Peyer's patch (tissue), 4 donors: ENCODE data around the gene ZNF25. TPM values are rescaled to one million over a fixed set of nuclear protein-coding genes. Genes with fewer than 3 reads are reported as not detected.
"Not testable (repeated sequence)": the region's sequence is repeated elsewhere in the genome, so short reads cannot be mapped to it uniquely, and the experiment has no call there.

Source experiments
- DNase-seq, 3 donors: peaks; one replicate each; pipeline ENCODE4 v3.0.0-alpha.2; 2017 to 2019
- H3K27ac ChIP-seq, 4 donors: fragments of 200-600 bp; sonication (generic); one replicate each; pipeline ENCODE4 v1.5.1; 2016 to 2019
- H3K27me3 ChIP-seq, 2 donors: fragments of 200-600 bp; sonication (generic); one replicate each; pipeline ENCODE4 v1.5.1; 2019
- H3K36me3 ChIP-seq, 3 donors: fragments of 200-600 bp; sonication (generic); one replicate each; pipeline ENCODE4 v1.5.1; 2016 to 2019
- H3K4me1 ChIP-seq, 4 donors: fragments of 200-600 bp; sonication (generic); one replicate each; pipeline ENCODE4 v1.5.1; 2016 to 2019
- H3K4me3 ChIP-seq, 4 donors: fragments of 200-600 bp; sonication (generic); 1 replicate in 3 of 4; 2 replicates in 1 of 4; pipeline ENCODE4 v1.5.1; 2016 to 2019; ENCODE audit warnings: mild to moderate bottlenecking in 1 of 4
- H3K9me3 ChIP-seq, 4 donors: fragments of 200-600 bp; sonication (generic); one replicate each; pipeline ENCODE4 v1.5.1; 2016 to 2019; ENCODE audit warnings: mild to moderate bottlenecking in 1 of 4
- POLR2A ChIP-seq, 2 donors: fragments of 450-650 bp; IDR thresholded peaks; one replicate each; pipeline ENCODE4 v1.5.1; 2017; ENCODE audit warnings: antibody characterized with exemption in 2 of 2, mild to moderate bottlenecking in 2 of 2, moderate library complexity in 2 of 2
- small RNA-seq, 2 donors: library from RNA; depleted of rRNA; stranded (forward); fragments of <200 nt; gene quantifications; one replicate each; pipeline ENCODE3, GENCODE V24; 2016
- total RNA-seq, 4 donors: library from RNA; depleted of rRNA; stranded (reverse); fragments of >200 nt; gene quantifications; one replicate each; pipeline ENCODE4 v1.1.0, GENCODE V29; 2016
- TF ChIP-seq, protein P1 (sequence below), 6 experiments: fragments of 450-650 bp in 4 of 6; fragments of 200-600 bp in 2 of 6; sonication (generic) in 1 of 6; IDR thresholded peaks; one replicate each; pipeline ENCODE4 v1.5.1; 2017 to 2019; ENCODE audit warnings: antibody characterized with exemption in 6 of 6, mild to moderate bottlenecking in 3 of 6, moderate library complexity in 1 of 6

ZNF25 gene
- total RNA-seq, 4 donors from 2014 or later = 2.6 to 15.7 (median 4.1) TPM

DNA sequence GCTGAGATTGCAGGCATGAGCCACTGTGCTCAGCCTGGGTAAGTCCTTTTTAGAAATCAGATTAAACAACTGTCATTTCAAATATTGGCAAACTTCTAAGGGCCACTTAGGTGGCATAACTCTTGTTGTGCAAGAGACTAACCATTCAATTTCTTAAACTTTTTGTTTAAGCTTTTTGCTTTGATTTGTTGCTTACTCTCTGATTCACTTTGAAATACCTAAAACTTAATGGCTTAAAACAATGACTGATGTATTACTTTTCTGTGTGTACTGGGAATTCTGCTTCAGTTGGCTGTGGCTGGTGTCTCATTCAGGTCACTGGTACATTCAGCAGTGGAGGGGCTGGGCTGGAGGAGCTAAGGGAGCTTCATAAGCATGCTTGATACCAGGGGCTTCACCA is 28.9 kb downstream of the ZNF25 start:
- DNase-seq = no peak
- H3K27me3 ChIP-seq = no peaks in the 10 kb centered on the region
- H3K4me3 ChIP-seq = no peak overlapping the region
- no peak overlapping the region for H3K27ac ChIP-seq
- H3K4me1 ChIP-seq = no peaks in the 10 kb centered on the region
- peaks cover 0 to 8% (median 0%) of the 10 kb centered on the region in 3 donors for H3K36me3 ChIP-seq
- TF ChIP-seq, protein P1, sequence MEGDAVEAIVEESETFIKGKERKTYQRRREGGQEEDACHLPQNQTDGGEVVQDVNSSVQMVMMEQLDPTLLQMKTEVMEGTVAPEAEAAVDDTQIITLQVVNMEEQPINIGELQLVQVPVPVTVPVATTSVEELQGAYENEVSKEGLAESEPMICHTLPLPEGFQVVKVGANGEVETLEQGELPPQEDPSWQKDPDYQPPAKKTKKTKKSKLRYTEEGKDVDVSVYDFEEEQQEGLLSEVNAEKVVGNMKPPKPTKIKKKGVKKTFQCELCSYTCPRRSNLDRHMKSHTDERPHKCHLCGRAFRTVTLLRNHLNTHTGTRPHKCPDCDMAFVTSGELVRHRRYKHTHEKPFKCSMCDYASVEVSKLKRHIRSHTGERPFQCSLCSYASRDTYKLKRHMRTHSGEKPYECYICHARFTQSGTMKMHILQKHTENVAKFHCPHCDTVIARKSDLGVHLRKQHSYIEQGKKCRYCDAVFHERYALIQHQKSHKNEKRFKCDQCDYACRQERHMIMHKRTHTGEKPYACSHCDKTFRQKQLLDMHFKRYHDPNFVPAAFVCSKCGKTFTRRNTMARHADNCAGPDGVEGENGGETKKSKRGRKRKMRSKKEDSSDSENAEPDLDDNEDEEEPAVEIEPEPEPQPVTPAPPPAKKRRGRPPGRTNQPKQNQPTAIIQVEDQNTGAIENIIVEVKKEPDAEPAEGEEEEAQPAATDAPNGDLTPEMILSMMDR (IDR thresholded peaks at IDR 0.05) = no peak
- TF ChIP-seq POLR2A (IDR thresholded peaks at IDR 0.05) = no peak
- no peaks in the 10 kb centered on the region for H3K9me3 ChIP-seq

DNA sequence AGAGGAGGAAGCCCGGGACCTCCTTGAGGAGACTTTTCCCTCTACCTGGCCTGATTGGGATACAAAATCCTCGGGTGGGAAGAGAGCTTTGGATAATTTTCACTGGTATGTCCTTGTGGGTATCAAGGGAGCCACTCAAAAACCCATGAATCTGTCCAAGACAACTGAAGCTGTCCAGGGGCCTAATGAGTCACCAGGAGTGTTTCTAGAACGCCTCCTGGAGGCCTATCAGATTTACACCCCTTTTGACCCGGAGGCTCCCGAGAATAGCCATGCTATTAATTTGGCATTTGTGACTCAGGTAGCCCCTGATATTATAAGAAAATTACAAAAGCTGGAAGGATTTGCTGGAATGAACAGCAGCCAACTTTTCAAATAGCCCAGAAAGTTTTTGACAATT is 38.6 kb downstream of the ZNF25 start:
- Histone ChIP-seq H3K9me3 (no peaks in the 10 kb centered on the region), H3K4me1 (no peaks in the 10 kb centered on the region), H3K27ac (no peak overlapping the region), H3K36me3 (no peaks in the 10 kb centered on the region), H3K4me3 (no peak overlapping the region), H3K27me3 (no peaks in the 10 kb centered on the region)
- no peak for DNase-seq
- TF ChIP-seq, protein P1 (IDR thresholded peaks at IDR 0.05) = no peak
- no peak for TF ChIP-seq POLR2A (IDR thresholded peaks at IDR 0.05)

GRCh38 chr10:37934791-37935190 is 41.7 kb downstream of the ZNF25 start:
- TF ChIP-seq, protein P1 (IDR thresholded peaks at IDR 0.05) = no peak
- Histone ChIP-seq H3K9me3 (no peaks in the 10 kb centered on the region), H3K4me3 (no peak overlapping the region), H3K36me3 (no peaks in the 10 kb centered on the region), H3K27ac (no peak overlapping the region), H3K4me1 (no peaks in the 10 kb centered on the region), H3K27me3 (no peaks in the 10 kb centered on the region)
- DNase-seq = no peak

GRCh38 chr10:37930423-37930822 is 46.0 kb downstream of the ZNF25 start:
- Histone ChIP-seq H3K27ac (no peak overlapping the region), H3K9me3 (no peaks in the 10 kb centered on the region), H3K4me3 (no peak overlapping the region), H3K27me3 (no peaks in the 10 kb centered on the region), H3K4me1 (no peaks in the 10 kb centered on the region), H3K36me3 (no peaks in the 10 kb centered on the region)
- no peak for DNase-seq
- TF ChIP-seq, protein P1 (IDR thresholded peaks at IDR 0.05) = no peak
- no peak for TF ChIP-seq POLR2A (IDR thresholded peaks at IDR 0.05)

- H3K27me3 ChIP-seq, H3K4me1 ChIP-seq, DNase-seq, H3K27ac ChIP-seq, H3K9me3 ChIP-seq, H3K4me3 ChIP-seq, H3K36me3 ChIP-seq: not testable (repeated sequence)
Measured at GRCh38 chr10:37908165-37908564, 68.3 kb downstream of the ZNF25 start.

- H3K27me3 ChIP-seq = no peaks in the 10 kb centered on the region
- H3K4me3 ChIP-seq = no peak overlapping the region
- H3K9me3 ChIP-seq = peaks cover 0 to 2% (median 0%) of the 10 kb centered on the region in 4 donors
- no peaks in the 10 kb centered on the region for H3K4me1 ChIP-seq
- TF ChIP-seq, protein P1 (IDR thresholded peaks at IDR 0.05) = no peak
- TF ChIP-seq POLR2A (IDR thresholded peaks at IDR 0.05) = no peak
- H3K27ac ChIP-seq = no peak overlapping the region
- no peak for DNase-seq
- H3K36me3 ChIP-seq = no peaks in the 10 kb centered on the region
Measured at GRCh38 chr10:37906382-37906781, 70.1 kb downstream of the ZNF25 start.

Small RNA genes within 50 kb of the gene (small RNA-seq; reads per million reads assigned to genes)
- gene RF00019 = 0 reads per million in 2 donors

Other genes with a start within 250 kb of the ZNF25 start
- 10 to 100 TPM; 11.6 to 31.4 (median 13.9) TPM for gene ZNF248, start 119.0 kb downstream of the ZNF25 start, total RNA-seq
- 10 to 100 TPM; 33.8 to 62.3 (median 37.4) TPM for gene ZNF33A, start 34.0 kb upstream of the ZNF25 start, total RNA-seq
- 10 to 100 TPM; 10.3 to 32.2 (median 16.7) TPM for gene ZNF37A, start 117.7 kb upstream of the ZNF25 start, total RNA-seq